HG03025 (cell line): ENCODE results near the gene ASXL1.
"Not testable (repeated sequence)": the region's sequence is repeated elsewhere in the genome, so short reads cannot be mapped to it uniquely, and the experiment has no call there.

Source experiments
- ATAC-seq: cut with Tn5 transposase; IDR thresholded peaks from one replicate; pipeline ENCODE4 v1.9.1; 2021; ENCODE audit warnings: mild to moderate bottlenecking, moderate library complexity; ENCODE audit not compliant: unreplicated experiment, low FRiP score

The ASXL1 gene

DNA sequence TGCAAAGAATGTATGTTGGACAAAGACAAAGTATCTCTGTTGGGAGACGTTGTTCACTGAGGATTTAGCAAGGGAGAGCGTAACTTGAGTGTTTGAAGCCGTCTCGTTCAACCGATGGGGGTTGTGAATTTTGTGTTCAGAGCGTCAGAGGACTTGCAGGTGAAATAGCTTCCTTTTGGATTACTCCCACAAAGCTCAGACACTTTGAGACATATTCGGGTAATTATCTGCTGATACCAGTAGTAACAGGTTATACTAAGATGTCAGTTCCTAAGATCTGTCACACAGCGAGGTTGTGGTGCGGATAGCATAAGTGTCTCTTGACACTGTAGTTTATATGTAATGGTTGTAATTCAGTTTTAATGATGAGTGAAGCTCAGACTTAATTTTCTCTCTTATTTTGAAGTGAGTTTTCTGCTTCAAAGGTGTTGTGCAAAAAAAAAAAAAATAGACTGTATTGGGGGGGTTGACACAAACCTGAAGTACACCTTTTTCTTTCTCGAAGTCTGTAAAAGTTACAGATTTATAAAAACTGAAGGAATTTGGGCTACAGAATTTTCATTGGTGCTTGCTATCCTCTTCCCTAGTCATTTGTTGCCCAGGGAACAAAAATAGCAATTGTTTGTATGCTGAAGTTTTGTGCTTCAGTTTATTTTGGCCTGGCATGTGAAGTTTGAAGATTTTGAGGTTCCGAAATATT is 1.7 kb downstream of the ASXL1 start:
- no peak for ATAC-seq

DNA sequence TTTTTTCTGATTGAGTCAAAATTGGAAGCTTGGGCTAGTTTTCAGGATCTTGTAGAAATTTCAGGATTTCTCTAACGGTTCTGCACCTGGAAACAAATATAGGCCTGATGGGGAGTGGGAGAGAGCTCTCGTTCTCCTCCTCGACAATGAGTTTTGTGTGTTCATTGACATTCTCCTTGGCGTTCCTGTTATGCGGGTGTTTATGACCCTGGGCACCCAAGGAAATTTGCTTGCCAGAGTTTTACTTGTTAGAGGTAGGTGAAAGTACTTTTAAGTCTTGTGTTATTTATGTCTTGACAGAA is 2.2 kb downstream of the ASXL1 start:
- ATAC-seq, result no peak

DNA sequence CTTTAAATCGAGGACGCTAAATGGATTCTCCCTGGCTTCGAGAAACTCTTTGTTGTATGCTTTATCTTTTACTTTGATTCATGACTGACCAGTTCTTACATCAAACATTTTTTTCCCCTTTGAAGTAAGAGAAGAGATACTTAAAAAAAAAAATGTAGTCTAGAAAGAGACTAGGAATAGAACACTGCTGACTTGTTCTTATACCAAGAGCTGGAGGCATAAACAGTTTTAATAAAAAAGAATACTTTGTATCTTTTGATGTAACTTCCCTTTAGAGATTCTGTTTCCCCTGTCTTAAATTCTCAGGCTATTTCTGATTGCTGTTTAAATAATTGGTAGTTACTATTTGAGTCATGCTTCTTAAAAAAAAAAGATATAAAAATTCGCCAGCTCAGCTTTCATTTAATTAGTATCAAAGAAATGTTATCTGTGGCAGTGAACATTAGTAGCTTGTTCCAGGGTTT is 4.8 kb downstream of the ASXL1 start:
- ATAC-seq, result no peak

DNA sequence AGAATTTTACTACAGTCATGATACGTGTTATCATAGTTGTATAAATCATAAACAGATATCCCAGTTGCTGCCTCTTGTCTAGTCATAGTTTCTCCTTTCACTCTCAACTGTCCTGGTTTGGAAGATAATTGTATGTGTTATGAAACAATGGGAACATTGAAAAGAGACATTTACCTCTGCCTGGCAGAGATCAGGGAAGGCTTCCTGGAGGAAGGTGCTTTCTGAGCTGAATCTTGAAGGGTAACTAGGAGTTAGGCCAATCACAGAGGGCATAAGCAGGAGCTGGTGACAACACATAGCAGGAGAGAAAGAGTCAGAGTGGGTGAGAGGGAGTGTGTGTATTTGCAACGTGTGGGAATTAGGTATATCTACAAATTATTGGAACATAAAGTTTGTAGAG is 5.4 kb downstream of the ASXL1 start:
- no peak for ATAC-seq

DNA sequence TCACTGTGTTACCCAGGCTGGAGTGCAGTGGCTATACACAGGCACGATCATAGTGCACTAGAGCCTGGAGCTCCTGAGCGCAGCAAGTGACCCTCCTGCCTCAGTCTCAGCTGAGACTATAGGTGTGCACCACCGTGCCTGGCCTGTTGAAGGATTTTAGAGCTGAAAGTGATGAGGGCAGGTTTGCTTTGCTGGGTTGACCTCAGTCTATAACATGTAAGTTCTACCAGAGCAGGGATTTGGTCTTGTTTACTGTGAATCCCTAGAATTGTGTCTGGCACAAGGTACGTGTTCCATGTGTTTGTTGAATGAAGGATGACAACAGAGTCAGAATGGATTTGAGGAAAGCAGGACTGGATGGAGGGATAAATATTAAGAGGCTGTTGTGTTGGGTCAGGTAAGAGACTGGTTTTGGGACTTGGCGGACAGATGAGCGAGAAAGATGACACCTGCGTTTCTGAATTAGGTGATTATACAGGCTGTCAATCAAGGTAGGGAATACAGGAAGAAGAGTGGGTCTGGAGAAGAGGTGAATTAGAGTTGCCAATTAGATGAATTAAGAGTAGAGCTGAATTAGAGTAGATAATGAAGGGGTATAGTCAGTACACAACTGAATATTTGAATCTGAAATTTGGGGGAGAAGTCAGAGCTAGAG is 6.5 kb downstream of the ASXL1 start:
- ATAC-seq, result no peak

DNA sequence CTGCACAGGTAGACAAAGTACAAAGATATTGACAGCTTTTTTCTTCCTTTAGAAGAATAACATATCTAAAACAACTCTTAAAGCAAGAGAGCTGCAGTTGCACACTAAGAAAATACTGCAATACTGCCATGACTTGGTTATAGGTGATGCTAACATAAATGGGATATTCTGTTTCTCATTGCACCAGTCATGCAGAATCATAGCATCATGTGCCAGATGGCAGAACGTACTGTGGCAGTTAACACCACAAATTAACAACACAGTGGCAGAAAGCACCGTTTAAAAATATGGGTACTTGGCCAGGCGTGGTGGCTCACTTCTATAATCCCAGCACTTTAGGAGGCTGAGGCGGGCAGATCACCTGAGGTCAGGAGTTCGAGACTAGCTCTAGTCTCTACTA is 7.4 kb downstream of the ASXL1 start:
- ATAC-seq, result no peak

DNA sequence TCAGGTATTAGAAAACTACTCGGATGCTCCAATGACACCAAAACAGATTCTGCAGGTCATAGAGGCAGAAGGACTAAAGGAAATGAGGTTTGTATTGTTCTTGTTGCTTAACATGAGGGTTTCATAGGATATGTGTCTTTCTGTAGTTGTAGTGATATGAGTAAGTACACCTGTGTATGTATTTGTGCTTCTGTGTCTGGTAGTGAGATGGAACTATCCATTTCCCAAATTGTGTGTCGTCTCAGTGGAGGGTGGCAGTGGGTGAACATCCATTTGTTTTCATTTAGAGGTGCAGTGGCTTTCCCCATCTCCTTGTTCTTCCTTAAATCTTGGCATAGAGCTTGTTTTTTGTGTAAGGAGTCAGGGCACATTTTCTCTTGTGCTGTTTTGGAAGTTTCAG is 8.2 kb downstream of the ASXL1 start:
- ATAC-seq, result no peak

DNA sequence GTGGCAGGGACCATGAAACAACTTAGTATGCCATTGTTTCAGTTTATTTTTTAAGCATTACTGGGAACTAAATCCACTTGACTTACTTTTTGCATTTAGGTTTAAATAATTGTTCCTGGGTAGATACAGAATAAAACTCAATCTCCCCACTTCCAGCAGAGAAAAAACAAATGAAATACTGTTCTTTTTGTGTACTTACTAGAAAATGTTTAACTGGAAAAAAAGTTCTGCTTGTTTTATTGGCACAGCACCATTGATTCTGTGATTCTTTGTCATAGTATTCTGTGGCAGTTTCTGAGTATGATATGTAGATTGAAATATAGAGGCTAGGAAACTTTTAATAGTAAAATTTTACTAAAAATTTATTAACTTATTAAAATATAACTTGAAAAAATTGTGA is 10.2 kb downstream of the ASXL1 start:
- no peak for ATAC-seq

DNA sequence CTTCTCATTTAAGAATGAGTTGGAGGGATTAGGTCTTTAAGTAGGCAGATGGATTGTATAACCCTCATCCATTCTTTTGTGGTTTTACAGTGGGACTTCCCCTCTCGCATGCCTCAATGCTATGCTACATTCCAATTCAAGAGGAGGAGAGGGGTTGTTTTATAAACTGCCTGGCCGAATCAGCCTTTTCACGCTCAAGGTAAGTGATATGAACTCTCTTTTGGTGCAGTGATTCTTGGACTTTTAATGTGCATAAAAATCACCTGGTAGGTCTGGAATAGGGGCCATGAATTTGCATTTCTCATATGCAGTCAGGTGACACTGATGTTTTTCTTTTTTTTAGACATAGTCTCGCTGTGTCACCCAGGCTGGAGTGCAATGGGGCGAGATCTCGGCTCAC is 10.8 kb downstream of the ASXL1 start:
- ATAC-seq, result no peak

DNA sequence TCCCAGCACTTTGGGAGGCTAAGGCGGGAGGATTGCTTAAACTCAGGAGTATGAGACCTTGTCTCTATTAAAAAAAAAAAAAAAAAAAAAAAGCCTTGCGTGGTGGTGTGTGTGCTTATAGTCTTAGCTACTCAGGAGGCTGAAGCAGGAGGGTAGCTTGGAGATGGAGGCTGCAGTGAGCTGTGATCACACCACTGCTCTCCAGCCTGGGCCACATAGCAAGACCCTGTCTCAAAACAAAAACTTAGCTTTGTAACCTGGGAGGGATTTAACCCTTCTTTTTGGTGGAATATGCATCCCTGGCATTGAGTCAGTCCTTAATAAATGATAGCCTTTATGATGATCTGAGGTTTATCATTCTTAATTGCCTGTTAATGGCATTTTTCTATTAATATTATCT is 12.8 kb downstream of the ASXL1 start:
- no peak for ATAC-seq

DNA sequence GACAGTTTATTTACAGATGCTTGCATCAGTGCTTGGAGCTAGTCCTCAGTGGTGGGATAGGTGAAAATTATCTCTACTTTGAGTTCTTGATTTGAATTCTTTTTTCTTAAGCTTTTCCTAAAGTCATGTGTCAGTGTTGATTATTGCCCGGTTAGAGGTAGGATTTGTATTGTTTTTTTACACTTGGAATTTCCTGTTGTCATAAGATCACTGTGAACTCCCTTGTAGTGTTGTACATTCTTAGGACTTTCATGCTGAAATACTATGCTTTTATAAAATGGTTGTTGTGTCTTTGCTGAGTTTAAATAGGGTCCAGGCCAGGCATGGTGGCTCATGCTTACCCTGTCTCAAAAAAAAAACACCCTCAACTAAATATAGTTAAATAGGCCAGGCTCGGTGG is 20.3 kb downstream of the ASXL1 start:
- ATAC-seq, result no peak

DNA sequence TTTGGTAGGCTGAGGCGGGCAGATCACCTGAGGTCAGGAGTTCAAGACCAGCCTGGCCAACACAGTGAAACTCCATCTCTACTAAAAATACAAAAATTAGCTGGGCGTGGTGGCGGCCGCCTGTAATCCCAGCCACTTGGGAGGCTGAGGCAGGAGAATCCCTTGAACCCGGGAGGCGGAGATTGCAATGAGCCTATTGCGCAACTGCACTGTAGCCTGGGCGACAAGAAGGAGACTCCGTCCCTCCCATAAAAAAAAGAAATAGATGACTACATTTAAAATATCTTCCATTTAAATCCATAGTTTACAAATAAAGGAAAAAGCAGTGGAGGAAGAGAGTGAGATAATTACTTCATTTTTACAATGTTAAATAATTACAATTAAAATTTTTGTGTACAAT is 21.9 kb downstream of the ASXL1 start:
- not testable (repeated sequence) for ATAC-seq

DNA sequence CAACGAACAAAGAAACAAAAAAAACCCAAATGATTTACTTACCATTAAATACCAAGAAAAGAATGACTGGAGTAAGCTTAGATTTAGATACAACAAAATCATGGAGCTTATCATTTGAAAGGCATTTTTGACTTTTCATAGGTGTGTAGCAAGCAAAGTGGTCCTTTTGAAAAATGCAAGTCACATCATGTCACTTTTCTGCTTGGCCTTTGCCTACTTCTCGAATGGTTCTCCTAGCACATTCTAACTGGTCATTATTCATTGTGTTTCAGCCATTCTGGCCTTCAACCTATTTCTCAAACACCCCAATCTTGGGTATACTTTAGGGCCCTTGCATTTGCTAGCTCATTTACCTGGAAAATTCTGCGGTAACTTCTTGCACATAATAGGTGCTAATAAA is 22.6 kb downstream of the ASXL1 start:
- ATAC-seq, result no peak

DNA sequence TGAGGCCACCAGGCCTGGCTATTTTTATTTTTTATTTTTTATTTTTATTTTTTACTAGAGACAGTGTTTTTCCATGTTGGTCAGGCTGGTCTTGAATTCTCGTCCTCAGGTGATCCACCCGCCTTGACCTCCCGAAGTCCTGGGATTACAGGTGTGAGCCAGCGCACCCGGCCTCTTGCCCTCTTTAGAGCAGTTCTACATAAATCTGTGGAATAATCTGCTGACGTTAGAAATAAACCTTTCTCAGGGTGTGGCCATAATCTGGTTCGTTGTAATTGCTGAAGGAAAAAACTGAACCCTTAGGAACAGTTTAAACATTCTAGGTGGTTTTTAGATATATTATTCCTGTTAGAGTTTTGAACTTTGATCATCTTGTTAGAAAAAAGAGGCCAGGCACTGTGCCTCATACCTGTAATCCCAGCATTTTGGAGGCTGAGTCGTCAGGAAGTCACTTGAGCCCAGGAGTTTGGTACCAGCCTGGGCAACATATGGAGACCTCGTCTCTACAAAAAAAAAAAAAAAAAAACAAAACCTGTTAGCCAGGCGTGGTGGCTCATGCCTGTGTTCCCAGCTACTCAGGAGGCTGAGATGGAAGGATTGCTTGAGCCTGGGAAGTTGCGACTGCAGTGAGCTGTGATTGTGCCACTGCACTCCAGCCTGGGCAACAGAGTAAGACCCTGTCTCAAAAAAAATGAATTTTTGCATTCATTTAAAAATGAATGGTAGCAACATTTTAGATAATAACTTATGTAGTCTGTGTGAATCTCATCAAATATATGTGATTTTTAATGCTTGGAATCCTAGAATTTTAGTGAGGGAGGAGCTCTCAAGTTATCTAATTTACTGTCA is 24.2 kb downstream of the ASXL1 start:
- ATAC-seq, result no peak

DNA sequence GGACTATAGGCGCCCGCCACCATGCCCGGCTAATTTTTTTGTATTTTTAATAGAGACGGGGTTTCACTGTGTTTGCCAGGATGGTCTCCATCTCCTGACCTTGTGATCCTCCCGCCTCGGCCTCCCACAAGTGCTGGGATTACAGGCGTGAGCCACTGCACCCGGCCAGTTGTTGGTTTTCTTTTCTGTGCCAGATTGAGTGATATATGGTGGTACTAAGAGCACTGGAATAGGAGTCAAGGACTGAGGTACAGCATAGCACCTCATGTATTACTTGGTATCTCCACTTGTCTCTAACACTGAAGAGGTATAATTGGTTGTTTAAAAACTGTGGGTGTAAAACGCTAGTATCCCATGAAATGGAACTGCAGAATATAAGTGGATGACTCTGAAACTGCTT is 25.3 kb downstream of the ASXL1 start:
- not testable (repeated sequence) for ATAC-seq

DNA sequence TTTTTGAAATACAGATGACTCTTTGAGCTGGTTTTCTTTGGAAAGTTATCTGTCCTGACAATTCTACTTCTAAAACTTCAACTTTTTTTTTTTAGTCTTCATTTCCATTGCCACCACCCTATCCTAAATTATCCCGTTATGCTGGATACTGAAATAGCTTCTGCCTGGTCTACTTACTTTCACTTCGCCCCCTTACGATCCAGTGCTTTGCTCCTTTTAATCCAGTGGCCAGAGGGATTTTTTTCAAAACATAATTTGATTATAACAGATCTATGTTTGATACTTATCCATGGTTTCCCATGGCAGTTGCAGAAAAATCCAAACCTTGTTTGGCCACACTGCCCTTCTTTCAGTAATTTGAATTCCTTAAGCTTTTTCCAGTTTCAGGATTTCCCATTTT is 27.4 kb downstream of the ASXL1 start:
- no peak for ATAC-seq

DNA sequence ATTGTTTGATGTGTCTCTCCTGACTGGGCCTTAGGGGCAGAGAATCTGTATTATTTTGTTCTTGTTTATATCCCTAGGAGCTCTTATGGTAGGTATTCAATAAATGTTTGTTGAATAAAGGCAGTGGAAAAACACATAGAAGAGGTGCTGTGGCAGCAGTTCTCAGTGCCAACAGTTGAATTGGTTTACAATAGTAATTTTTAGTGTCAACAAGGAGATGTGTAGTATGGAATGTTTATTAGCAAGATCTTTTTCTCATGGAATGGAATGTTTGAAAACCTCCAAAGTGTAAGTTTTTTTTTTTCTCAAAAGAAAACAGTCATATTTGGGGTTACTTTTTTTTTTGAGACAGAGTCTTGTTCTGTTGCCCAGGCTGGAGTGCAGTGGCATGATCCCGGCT is 28.0 kb downstream of the ASXL1 start:
- ATAC-seq, result no peak

DNA sequence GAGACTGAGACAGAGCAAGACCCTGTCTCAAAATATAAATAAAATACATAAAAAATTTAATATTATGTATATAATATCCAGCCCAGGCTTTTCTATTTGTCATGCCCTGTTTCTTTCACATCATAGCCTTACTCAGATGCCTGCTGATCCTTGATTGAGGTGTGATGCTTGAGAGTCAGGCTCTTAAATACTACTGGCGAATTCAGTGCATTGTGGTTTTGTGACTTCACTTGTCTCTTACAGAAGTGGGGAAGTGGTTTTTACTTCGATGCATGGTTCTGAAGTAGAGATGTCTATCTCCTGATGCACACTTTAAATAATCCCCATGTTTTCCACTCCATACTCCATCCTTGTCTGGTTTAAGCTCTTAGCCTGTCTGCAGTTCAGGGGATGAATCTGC is 29.1 kb downstream of the ASXL1 start:
- no peak for ATAC-seq

DNA sequence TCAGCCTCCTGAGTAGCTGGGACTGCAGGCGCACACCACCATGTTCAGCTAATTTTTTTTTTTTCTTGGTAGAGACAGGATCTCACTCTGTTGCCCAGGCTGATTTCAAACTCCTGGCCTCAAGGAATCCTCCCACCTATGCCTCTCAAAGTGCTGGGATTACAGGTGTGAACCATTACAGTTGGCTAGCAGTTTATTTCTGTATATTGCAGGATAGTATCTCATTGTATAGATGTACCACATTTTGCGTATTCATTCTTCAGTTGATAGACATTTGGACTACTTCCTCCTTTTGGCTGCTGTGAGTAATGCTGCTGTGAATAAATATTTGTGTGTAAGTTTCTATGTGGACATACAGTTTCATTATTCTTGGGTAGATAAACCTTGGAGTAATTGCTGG is 32.9 kb downstream of the ASXL1 start:
- ATAC-seq, result no peak

DNA sequence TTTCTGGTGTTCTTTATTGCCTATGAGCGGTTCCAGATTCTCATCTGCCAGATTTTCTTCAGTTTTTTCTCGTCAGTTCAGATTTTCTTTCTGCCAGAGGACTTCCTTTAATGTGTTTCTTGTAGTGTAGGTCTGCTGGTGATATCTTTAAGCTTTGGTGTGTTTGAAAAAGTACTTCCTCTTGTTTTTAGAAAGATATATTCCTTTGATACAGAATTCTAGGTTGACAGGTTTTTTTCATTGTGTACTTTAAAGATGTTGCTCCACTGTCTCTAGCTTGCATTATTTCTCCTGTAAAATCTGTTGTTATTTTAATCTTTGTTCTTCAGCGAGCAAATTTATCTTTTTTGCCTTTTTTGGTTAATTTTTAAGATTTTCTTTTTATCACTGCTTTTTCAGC is 36.9 kb downstream of the ASXL1 start:
- no peak for ATAC-seq

DNA sequence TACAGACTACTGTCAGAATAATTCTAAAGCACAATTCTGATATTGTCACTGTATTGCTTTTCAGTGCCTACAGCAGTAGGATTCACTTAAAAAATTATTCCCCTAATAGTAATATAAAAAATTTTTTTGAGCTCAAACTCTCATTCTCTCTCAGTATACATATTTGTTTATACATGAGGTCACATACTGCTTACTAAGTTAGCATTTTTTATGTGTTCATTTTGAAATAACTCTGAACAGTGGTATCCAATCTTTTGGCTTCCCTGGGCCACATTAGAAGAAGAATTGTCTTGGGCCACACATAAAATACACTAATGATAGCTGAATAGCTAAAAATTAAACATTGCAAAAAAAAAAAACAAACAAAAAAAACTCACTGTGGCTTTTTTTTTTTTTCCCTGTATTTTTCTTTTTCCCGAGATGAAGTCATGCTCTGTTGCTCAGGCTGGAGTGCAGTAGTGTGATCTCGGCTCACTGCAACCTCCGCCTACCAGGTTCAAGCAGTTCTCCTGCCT is 38.6 kb downstream of the ASXL1 start:
- no peak for ATAC-seq
